A549 (cell line): ENCODE data around the gene KANSL1.

Source experiments
- POLR2A ChIP-seq: IDR thresholded peaks from 2 replicates; pipeline ENCODE4 v1.6.1; 2012; ENCODE audit warnings: mild to moderate bottlenecking, low read length
- TF ChIP-seq, protein P1 (sequence below): fragments of >200 bp; sonication (Bioruptor Twin); formaldehyde crosslinking; IDR thresholded peaks from 3 replicates; pipeline ENCODE4 v1.5.1; 2016

- TF ChIP-seq, protein P1, sequence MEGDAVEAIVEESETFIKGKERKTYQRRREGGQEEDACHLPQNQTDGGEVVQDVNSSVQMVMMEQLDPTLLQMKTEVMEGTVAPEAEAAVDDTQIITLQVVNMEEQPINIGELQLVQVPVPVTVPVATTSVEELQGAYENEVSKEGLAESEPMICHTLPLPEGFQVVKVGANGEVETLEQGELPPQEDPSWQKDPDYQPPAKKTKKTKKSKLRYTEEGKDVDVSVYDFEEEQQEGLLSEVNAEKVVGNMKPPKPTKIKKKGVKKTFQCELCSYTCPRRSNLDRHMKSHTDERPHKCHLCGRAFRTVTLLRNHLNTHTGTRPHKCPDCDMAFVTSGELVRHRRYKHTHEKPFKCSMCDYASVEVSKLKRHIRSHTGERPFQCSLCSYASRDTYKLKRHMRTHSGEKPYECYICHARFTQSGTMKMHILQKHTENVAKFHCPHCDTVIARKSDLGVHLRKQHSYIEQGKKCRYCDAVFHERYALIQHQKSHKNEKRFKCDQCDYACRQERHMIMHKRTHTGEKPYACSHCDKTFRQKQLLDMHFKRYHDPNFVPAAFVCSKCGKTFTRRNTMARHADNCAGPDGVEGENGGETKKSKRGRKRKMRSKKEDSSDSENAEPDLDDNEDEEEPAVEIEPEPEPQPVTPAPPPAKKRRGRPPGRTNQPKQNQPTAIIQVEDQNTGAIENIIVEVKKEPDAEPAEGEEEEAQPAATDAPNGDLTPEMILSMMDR: no peak
- TF ChIP-seq POLR2A: no peak
These were observed 10.3 kb downstream of the KANSL1 start for GRCh38 chr17:46182961-46183360.
